H1 (cell line): ENCODE measurements around the gene TRIM61. TPM values are rescaled to one million over a fixed set of nuclear protein-coding genes. Genes with fewer than 3 reads are reported as not detected.

ENCODE experiments used
- CTCF ChIA-PET: fragments of 300-600 bp; sonication (Branson Sonifier 250); formaldehyde crosslinking; loops from one replicate; lab custom pipeline; 2021; ENCODE audit not compliant: partially characterized antibody; lab: Charles Lee
- POLR2A ChIA-PET: fragments of 300-600 bp; sonication (Branson Sonifier 250); formaldehyde crosslinking; loops from one replicate; lab custom pipeline; 2021; ENCODE audit warnings: inconsistent platforms; ENCODE audit not compliant: partially characterized antibody; lab: Charles Lee
- DNase-seq, 2 experiments: peaks; one replicate each; pipeline versions ENCODE4 v3.0.0 to v3.0.0-alpha.2; 2010 to 2022; ENCODE audit warnings: low spot score in 2 of 2, low read depth in 1 of 2, mixed read lengths in 1 of 2
- FAIRE-seq: peaks from 2 replicates; lab custom pipeline; 2011; peaks lifted over from hg19 to GRCh38; lab: Jason Lieb, UNC
- H2AFZ ChIP-seq: 2 replicates; pipeline ENCODE4 v1.8.1; 2012; ENCODE audit warnings: low read length, inconsistent platforms
- H2AK5ac ChIP-seq: 2 replicates; pipeline ENCODE4 v1.6.1; 2013; ENCODE audit warnings: low read depth, low read length
- H2BK120ac ChIP-seq: replicated peaks from 2 replicates; pipeline ENCODE3; 2013; ENCODE audit warnings: low read depth, low read length, inconsistent platforms
- H2BK12ac ChIP-seq: 2 replicates; pipeline ENCODE4 v1.6.1; 2013; ENCODE audit warnings: low read depth, low read length
- H2BK15ac ChIP-seq: 2 replicates; pipeline ENCODE4 v1.6.1; 2013; ENCODE audit warnings: low read length
- H2BK20ac ChIP-seq: 2 replicates; pipeline ENCODE4 v1.6.1; 2013; ENCODE audit warnings: low read length
- H2BK5ac ChIP-seq: 2 replicates; pipeline ENCODE4 v1.6.1; 2013; ENCODE audit warnings: low read depth, low read length
- H3K14ac ChIP-seq: 2 replicates; pipeline ENCODE4 v1.6.1; 2013; ENCODE audit warnings: inconsistent platforms; ENCODE audit not compliant: insufficient read length
- H3K18ac ChIP-seq: 2 replicates; pipeline ENCODE4 v1.6.1; 2013; ENCODE audit warnings: low read length; ENCODE audit errors: extremely low read depth
- H3K23ac ChIP-seq: 2 replicates; pipeline ENCODE4 v1.6.1; 2013; ENCODE audit warnings: inconsistent platforms; ENCODE audit not compliant: insufficient read length
- H3K23me2 ChIP-seq: 2 replicates; pipeline ENCODE4 v1.6.1; 2013; ENCODE audit warnings: low read depth, low read length
- H3K27ac ChIP-seq: 2 replicates; pipeline ENCODE4 v1.6.1; 2011; ENCODE audit warnings: low read depth, low read length, inconsistent platforms
- H3K27me3 ChIP-seq, 4 experiments: replicated peaks in 1 of 4; 1 replicate in 1 of 4; 2 replicates in 3 of 4; pipeline versions ENCODE4 v1.6.1 to v1.8.1; 2011 to 2013; ENCODE audit warnings: low read length in 3 of 4, mild to moderate bottlenecking in 3 of 4, inconsistent platforms in 2 of 4, mixed read lengths in 2 of 4, moderate library complexity in 1 of 4; ENCODE audit not compliant: control insufficient read depth in 3 of 4, insufficient read depth in 3 of 4; ENCODE audit errors: extremely low read depth in 1 of 4
- H3K36me3 ChIP-seq, 4 experiments: 2 replicates each; pipeline versions ENCODE4 v1.6.1 to v1.8.1; 2011 to 2013; ENCODE audit warnings: mild to moderate bottlenecking in 4 of 4, low read length in 3 of 4, moderate library complexity in 2 of 4, control low read depth in 1 of 4, inconsistent platforms in 1 of 4; ENCODE audit not compliant: insufficient read depth in 4 of 4, control insufficient read depth in 2 of 4
- H3K4ac ChIP-seq: replicated peaks from 2 replicates; pipeline ENCODE3; 2013; ENCODE audit warnings: low read length, low read depth, mixed read lengths, inconsistent platforms; ENCODE audit not compliant: insufficient read length
- H3K4me1 ChIP-seq, 4 experiments: replicated peaks in 1 of 4; 1 replicate in 1 of 4; 2 replicates in 3 of 4; pipeline versions ENCODE4 v1.6.1 to v1.8.1; 2011 to 2013; ENCODE audit warnings: low read length in 3 of 4, inconsistent platforms in 2 of 4, mixed read lengths in 1 of 4; ENCODE audit not compliant: insufficient read depth in 4 of 4, control insufficient read depth in 3 of 4
- H3K4me2 ChIP-seq, 2 experiments: 2 replicates each; pipeline versions ENCODE4 v1.6.1 to v1.8.1; 2011 to 2013; ENCODE audit warnings: low read depth in 2 of 2, low read length in 2 of 2, control low read depth in 1 of 2, inconsistent platforms in 1 of 2, mild to moderate bottlenecking in 1 of 2; ENCODE audit not compliant: insufficient read depth in 1 of 2
- H3K4me3 ChIP-seq, 4 experiments: fragments of 200-600, 300-600 bp in 1 of 4; sonication (generic), shearing (Covaris generic), sonication (Bioruptor Twin) in 1 of 4; 2 replicates each; pipeline versions ENCODE4 v1.5.1 to v1.8.1; 2011 to 2016; ENCODE audit warnings: low read length in 4 of 4, low read depth in 3 of 4, control low read depth in 2 of 4, inconsistent platforms in 2 of 4, mild to moderate bottlenecking in 2 of 4, mixed read lengths in 1 of 4, moderate library complexity in 1 of 4; ENCODE audit not compliant: insufficient read depth in 2 of 4; ENCODE audit errors: extremely low read depth in 1 of 4
- H3K56ac ChIP-seq: replicated peaks from 2 replicates; pipeline ENCODE3; 2013; ENCODE audit warnings: low read depth, mild to moderate bottlenecking, mixed read lengths, low read length, inconsistent platforms; ENCODE audit not compliant: insufficient read length
- H3K79me1 ChIP-seq: 2 replicates; pipeline ENCODE4 v1.6.1; 2013; ENCODE audit warnings: low read depth, low read length, control low read depth
- H3K79me2 ChIP-seq, 2 experiments: 2 replicates each; pipeline versions ENCODE4 v1.6.1 to v1.8.1; 2012 to 2013; ENCODE audit warnings: low read length in 2 of 2, mild to moderate bottlenecking in 2 of 2, inconsistent platforms in 1 of 2; ENCODE audit not compliant: insufficient read depth in 2 of 2, control insufficient read depth in 1 of 2
- H3K9ac ChIP-seq, 4 experiments: replicated peaks in 1 of 4; 1 replicate in 1 of 4; 2 replicates in 3 of 4; pipeline versions ENCODE4 v1.6.1 to v1.8.1; 2011 to 2013; ENCODE audit warnings: low read depth in 3 of 4, low read length in 3 of 4, control low read depth in 2 of 4, mild to moderate bottlenecking in 2 of 4, moderate library complexity in 2 of 4, inconsistent platforms in 1 of 4; ENCODE audit errors: extremely low read depth in 1 of 4
- H3K9me3 ChIP-seq, 2 experiments: 2 replicates each; pipeline versions ENCODE4 v1.6.1 to v1.8.1; 2012 to 2013; ENCODE audit warnings: mild to moderate bottlenecking in 2 of 2, moderate library complexity in 2 of 2, control low read depth in 1 of 2, inconsistent platforms in 1 of 2, low read depth in 1 of 2, low read length in 1 of 2, mixed read lengths in 1 of 2; ENCODE audit not compliant: insufficient read depth in 2 of 2
- H4K20me1 ChIP-seq, 2 experiments: replicated peaks in 1 of 2; 2 replicates each; pipeline versions ENCODE3 to v1.8.1; 2011 to 2013; ENCODE audit warnings: inconsistent platforms in 2 of 2, low read length in 2 of 2, mild to moderate bottlenecking in 1 of 2; ENCODE audit not compliant: insufficient read depth in 2 of 2, control insufficient read depth in 1 of 2
- H4K5ac ChIP-seq: 2 replicates; pipeline ENCODE4 v1.6.1; 2013; ENCODE audit warnings: low read length, low read depth, mixed read lengths, inconsistent platforms; ENCODE audit not compliant: insufficient read length
- H4K8ac ChIP-seq: 2 replicates; pipeline ENCODE4 v1.8.0; 2013; ENCODE audit warnings: mild to moderate bottlenecking, moderate library complexity, low read length, inconsistent platforms; ENCODE audit not compliant: insufficient read depth; ENCODE audit errors: extremely low read depth
- H4K91ac ChIP-seq: replicated peaks from 2 replicates; pipeline ENCODE3; 2013; ENCODE audit warnings: low read length, mixed read lengths, inconsistent platforms; ENCODE audit not compliant: insufficient read length
- CTCF ChIP-seq, 3 experiments: IDR thresholded peaks; 1 replicate in 2 of 3; 2 replicates in 1 of 3; pipeline versions ENCODE4 v1.5.1 to v1.6.1; 2011; ENCODE audit warnings: low read length in 3 of 3, mild to moderate bottlenecking in 3 of 3, inconsistent platforms in 2 of 3, low read depth in 1 of 3, moderate library complexity in 1 of 3; ENCODE audit not compliant: insufficient read depth in 1 of 3; ENCODE audit errors: control extremely low read depth in 1 of 3
- HDAC2 ChIP-seq, 2 experiments: fragments of 300-600 bp in 1 of 2; sonication (generic) in 1 of 2; IDR thresholded peaks; 2 replicates each; pipeline ENCODE4 v1.6.1; 2011 to 2012; ENCODE audit warnings: low read depth in 2 of 2, low read length in 2 of 2, mild to moderate bottlenecking in 2 of 2, moderate library complexity in 2 of 2, borderline replicate concordance in 1 of 2, inconsistent platforms in 1 of 2
- RAD21 ChIP-seq, 2 experiments: IDR thresholded peaks in 1 of 2; conservative IDR thresholded peaks in 1 of 2; 2 replicates each; pipeline ENCODE4 v1.6.1; 2011; ENCODE audit warnings: low read depth in 2 of 2, low read length in 2 of 2, improper control_type of control experiment in 1 of 2, inconsistent platforms in 1 of 2, mild to moderate bottlenecking in 1 of 2, moderate library complexity in 1 of 2
- polyA plus RNA-seq, 7 experiments: library from polyadenylated mRNA; depleted of rRNA in 3 of 7; stranded (reverse) in 5 of 7; unstranded in 2 of 7; fragments of >200 nt in 5 of 7; fragments of 200-250 nt in 2 of 7; gene quantifications; 1 replicate in 5 of 7; 2 replicates in 1 of 7; 4 replicates in 1 of 7; pipeline versions ENCODE4 v1.2.1 to v1.2.3, GENCODE V29; 2011 to 2013; ENCODE audit warnings: missing spikeins in 2 of 7, mixed read lengths in 2 of 7
- total RNA-seq: library from RNA; stranded (reverse); fragmentation: NEBNext Ultra II Directional; extraction: Animal tissue kit (Norgen Biotek cat#: 25700); gene quantifications from 2 replicates; pipeline ENCODE4 v1.2.1, GENCODE V29; 2021

The TRIM61 gene
- total and polyA plus RNA-seq, 2 of the 8 experiments (the other 6 are each of a cell fraction or from before 2014, with no cell fraction given): 0.18 to 5.0 TPM

- FAIRE-seq (peak; percentile 93), DNase-seq (no peak)
- Histone ChIP-seq H3K4me3 (no peak overlapping the region), H3K4me2 (no peak overlapping the region), H3K9me3 (no peaks in the 10 kb centered on the region), H3K27me3 (no peaks in the 10 kb centered on the region), H4K5ac (no peak overlapping the region), H3K23ac (no peak overlapping the region), H3K79me2 (no peaks in the 10 kb centered on the region), H4K8ac (no peak overlapping the region), H3K79me1 (no peaks in the 10 kb centered on the region), H4K20me1 (no peaks in the 10 kb centered on the region), H3K56ac (no peak overlapping the region), H2AK5ac (no peak overlapping the region), H3K36me3 (no peaks in the 10 kb centered on the region), H3K4me1 (no peaks in the 10 kb centered on the region; a peak in 1 of 7 replicates), H3K4ac (no peak overlapping the region), H3K23me2 (no peaks in the 10 kb centered on the region; the same call in 1 of the 2 replicates), H2BK12ac (no peak overlapping the region; the same call in 1 of the 2 replicates), H2BK5ac (no peak overlapping the region), H2AFZ (peak overlapping the region; percentile 93; the same call in 1 of the 2 replicates), H2BK120ac (no peak overlapping the region), H2BK15ac (no peak overlapping the region), H2BK20ac (no peak overlapping the region), H3K14ac (no peak overlapping the region), H3K27ac (no peak overlapping the region), H3K18ac (no peak overlapping the region), H4K91ac (no peak overlapping the region), H3K9ac (no peak overlapping the region)
- TF ChIP-seq RAD21 (IDR thresholded peaks at IDR 0.05 in 1 of 2, conservative IDR thresholded peaks at IDR 0.05 in 1 of 2; ENCODE audit: low read depth in 2 of 2, low read length in 2 of 2) (peak; percentile 56 to 58), HDAC2 (IDR thresholded peaks at IDR 0.05; ENCODE audit: borderline replicate concordance in 1 of 2, low read depth in 2 of 2, low read length in 2 of 2) (no peak), CTCF (IDR thresholded peaks at IDR 0.05; ENCODE audit: control extremely low read depth in 1 of 3, insufficient read depth in 1 of 3, low read depth in 1 of 3, low read length in 3 of 3) (peak; percentile 44 to 67 (median 57))
- ChIA-PET POLR2A (interaction anchor here (1.5 kb wide), 1 partner anchor 43 kb away, joined by 3 read pairs; no protein-coding TSS in a partner anchor), CTCF (interaction anchor here (0.6 to 13.7 kb wide), 29 partner anchors 13 to 1150 kb away, joined by 3 to 279 read pairs (median 5); partner anchors contain the start of gene TRIM61)
These were observed 39.7 kb downstream of the TRIM61 start for GRCh38 chr4:164937576-164938270.
